GM10248 (cell line): ENCODE results near the gene ZNF775.

ENCODE experiments used
- CTCF ChIA-PET: fragments of 300-600 bp; sonication (Branson Sonifier 250); formaldehyde crosslinking; extraction: SDS; loops from one replicate; lab custom pipeline; 2021; ENCODE audit warnings: antibody characterized with exemption; lab: Yijun Ruan, JAX
- POLR2A ChIA-PET: fragments of 350-650 bp; sonication (Branson Sonifier 250); formaldehyde crosslinking; extraction: SDS; loops from one replicate; lab custom pipeline; 2020; ENCODE audit warnings: antibody characterized with exemption; lab: Yijun Ruan, JAX
- DNase-seq: peaks from one replicate; pipeline ENCODE4 v3.0.0; 2012; ENCODE audit errors: extremely low spot score
- CTCF ChIP-seq: IDR thresholded peaks from 2 replicates; pipeline ENCODE4 v1.5.1; 2012; ENCODE audit warnings: mild to moderate bottlenecking, low read depth; ENCODE audit errors: extremely low read depth, missing control alignments, control extremely low read depth

ZNF775 gene

DNA sequence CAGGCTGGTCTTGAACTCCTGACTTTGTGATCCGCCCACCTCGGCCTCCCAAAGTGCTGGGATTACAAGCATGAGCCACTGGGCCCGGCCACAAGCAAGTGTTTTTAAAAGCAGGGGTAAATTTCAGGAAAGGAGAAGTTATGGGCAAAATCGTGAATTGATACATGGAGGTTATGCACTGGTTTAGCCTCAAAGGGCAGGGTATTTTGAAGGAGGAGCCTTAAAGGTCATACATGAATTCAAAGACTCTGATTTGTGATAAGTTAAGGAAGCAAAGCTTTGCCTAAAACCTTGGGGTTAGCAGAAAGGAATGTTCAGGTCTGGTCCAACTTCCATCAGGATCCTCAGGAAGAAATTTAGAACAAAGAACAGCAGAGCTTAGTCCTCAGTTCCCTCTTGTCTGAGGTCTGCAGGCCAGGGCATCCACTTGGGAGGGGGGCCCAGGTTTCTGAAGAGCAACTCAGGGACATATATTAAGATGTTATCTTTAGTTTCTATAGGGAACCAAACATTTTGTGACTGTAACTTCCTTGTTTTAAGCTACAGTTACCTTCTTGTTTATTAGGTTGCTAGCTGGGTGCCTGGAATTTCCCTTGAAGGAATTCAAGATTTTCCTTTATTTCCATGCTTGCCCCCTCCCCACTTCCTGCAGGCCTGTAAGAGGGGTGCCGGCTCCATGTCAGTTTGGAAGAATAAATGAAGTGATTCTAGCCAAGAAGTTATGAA is 13.3 kb upstream of the ZNF775 start:
- POLR2A ChIA-PET = interaction anchor here (0.8 to 2.0 kb wide), 2 partner anchors 10 to 12 kb away, joined by 3 to 4 read pairs; no protein-coding TSS in a partner anchor
- DNase-seq = no peak
- TF ChIP-seq CTCF = no peak
- CTCF ChIA-PET = interaction anchor here (0.9 to 7.1 kb wide), 4 partner anchors 9 to 80 kb away, joined by 3 to 66 read pairs (median 4); no protein-coding TSS in a partner anchor

DNA sequence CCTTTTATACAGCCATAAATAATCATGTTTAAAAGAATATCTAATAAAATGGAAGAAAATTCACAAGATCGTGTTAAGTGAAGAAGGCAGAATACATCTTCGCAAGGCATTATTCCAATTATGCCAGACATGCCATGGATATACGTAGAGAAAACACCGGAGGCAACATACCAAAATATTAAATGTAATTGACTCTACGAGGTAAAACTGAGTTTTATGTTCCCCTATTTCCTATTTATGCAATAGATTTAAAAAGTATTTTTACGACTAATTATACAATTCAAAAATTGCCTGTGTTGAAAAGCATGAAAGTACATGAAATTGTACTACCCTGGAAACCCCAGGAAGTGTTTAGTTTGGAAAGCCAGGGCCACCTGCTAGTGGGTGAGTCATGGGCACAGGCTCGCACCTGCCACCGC is 11.4 kb upstream of the ZNF775 start:
- no peak for DNase-seq
- POLR2A ChIA-PET = no interaction called here
- CTCF ChIA-PET = interaction anchor here (1.4 to 7.1 kb wide), 5 partner anchors 10 to 32 kb away, joined by 3 to 66 read pairs (median 4); no protein-coding TSS in a partner anchor
- no peak for TF ChIP-seq CTCF

GRCh38 chr7:150368096-150368883 is 10.8 kb upstream of the ZNF775 start, which contains the start of gene REPIN1:
TSS of gene REPIN1 (plus strand) at chr7:150368822. CDS start at chr7:150369712, 890 bp downstream.
- TF ChIP-seq CTCF = no peak
- CTCF ChIA-PET = interaction anchor here (1.4 to 7.1 kb wide), 5 partner anchors 10 to 38 kb away, joined by 3 to 66 read pairs (median 9); a partner anchor contains a TSS
- peak; percentile 90 for DNase-seq
- POLR2A ChIA-PET = interaction anchor here (0.5 to 1.4 kb wide), 3 partner anchors 10 to 17 kb away, joined by 3 to 5 read pairs (median 3); no protein-coding TSS in a partner anchor

DNA sequence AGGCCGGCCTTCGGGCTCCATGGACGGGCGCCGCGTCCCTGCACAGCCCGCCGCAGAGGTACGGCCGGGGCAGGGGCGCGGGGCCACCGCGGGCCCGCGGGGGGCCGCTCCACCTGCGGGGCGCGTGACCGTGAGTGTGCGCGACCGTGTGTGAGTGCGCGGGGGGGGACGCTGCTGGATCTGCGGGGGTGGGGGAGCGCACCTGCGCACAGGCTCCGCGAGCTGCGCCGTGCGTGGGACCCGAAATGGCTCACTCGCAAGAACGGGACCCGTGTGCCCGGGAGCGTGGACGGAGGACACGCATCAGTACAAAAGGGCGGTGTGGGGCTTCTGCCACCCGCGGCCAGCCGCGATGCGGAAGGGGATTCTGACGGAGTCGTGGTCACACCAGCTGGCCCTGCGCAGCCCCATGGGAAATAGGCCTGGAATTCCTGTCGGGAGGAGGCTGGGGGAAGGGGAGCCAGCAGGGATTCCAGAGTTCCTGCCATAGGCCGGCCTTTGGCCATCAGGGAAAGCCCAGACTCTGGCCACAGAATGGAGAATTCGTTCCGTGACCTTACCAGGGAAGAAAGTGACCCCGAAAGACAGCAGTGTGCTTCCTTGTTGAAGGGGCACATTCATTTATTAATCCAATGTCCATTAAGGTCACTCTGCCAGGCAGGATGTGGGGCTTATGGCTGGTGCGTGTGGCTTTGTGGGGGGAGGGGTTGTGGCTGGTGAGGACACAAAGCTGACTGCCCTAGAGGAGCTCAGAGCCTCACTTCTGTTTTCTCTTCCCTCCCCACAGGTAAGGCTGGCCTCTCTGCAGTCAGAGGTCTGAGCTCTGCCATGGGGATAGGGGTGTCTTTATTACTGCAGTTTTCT is 10.0 kb upstream of the ZNF775 start:
- POLR2A ChIA-PET = interaction anchor here (0.5 to 1.5 kb wide), 5 partner anchors 9 to 23 kb away, joined by 3 to 5 read pairs (median 3); no protein-coding TSS in a partner anchor
- peak; percentile 64 for DNase-seq
- TF ChIP-seq CTCF = no peak
- CTCF ChIA-PET = interaction anchor here (1.1 to 7.1 kb wide), 7 partner anchors 9 to 84 kb away, joined by 4 to 66 read pairs (median 5); a partner anchor contains a TSS

GRCh38 chr7:150369748-150370501 is 9.2 kb upstream of the ZNF775 start:
- ChIA-PET POLR2A (interaction anchor here (0.8 to 1.5 kb wide), 4 partner anchors 8 to 22 kb away, joined by 3 to 5 read pairs (median 3); no protein-coding TSS in a partner anchor), CTCF (interaction anchor here (0.7 to 7.1 kb wide), 10 partner anchors 8 to 85 kb away, joined by 3 to 66 read pairs (median 4); a partner anchor contains a TSS)
- no peak for TF ChIP-seq CTCF
- DNase-seq = no peak
